ENCODE results near the gene CMKLR1. TPM values are rescaled to one million over a fixed set of nuclear protein-coding genes. Genes with fewer than 3 reads are reported as not detected.
A peak's percentile ranks its signal among the peaks of the same experiment; 100 is the strongest.

CMKLR1 gene
- total RNA-seq, 2 donors from 2014 or later, result not detected

- DNase-seq, result no peak
- Histone ChIP-seq H3K9me3 (ENCODE audit: control insufficient read depth, low read length) (no peaks in the 10 kb centered on the region), H3K4me3 (ENCODE audit: low read length) (no peak overlapping the region), H3K27me3 (ENCODE audit: control insufficient read depth, insufficient read depth, low read length, poor library complexity, severe bottlenecking) (no peaks in the 10 kb centered on the region), H3K4me1 (ENCODE audit: control insufficient read depth, insufficient read depth, low read length) (no peaks in the 10 kb centered on the region), H3K27ac (ENCODE audit: low read depth, low read length) (peak overlapping the region; percentile 88), H3K9ac (ENCODE audit: extremely low read depth, low read length, poor library complexity, severe bottlenecking) (no peak overlapping the region), H3K36me3 (ENCODE audit: control insufficient read depth, insufficient read depth, low read length) (no peaks in the 10 kb centered on the region)
- no peak for TF ChIP-seq CTCF (conservative IDR thresholded peaks at IDR 0.05)
- Mint-ChIP-seq H3K4me3 (no peak overlapping the region), H3K9me3 (no peaks in the 10 kb centered on the region), H3K27ac (no peak overlapping the region), H3K36me3 (ENCODE audit: low read depth) (no peaks in the 10 kb centered on the region), H3K4me1 (peaks cover 10% of the 10 kb centered on the region), H3K27me3 (ENCODE audit: insufficient read depth) (peaks cover 3% of the 10 kb centered on the region)
- 91 to 96% methylated on average over 4 to 7 of the region's 7 CpGs for WGBS, 2 experiments (ENCODE audit: insufficient coverage in 1 of 2, insufficient read length in 1 of 2)
Observed at GRCh38 chr12:108252523-108252922, 86.6 kb downstream of the CMKLR1 start.

GRCh38 chr12:108248011-108248410, 91.1 kb downstream of the CMKLR1 start:
- H3K4me3 ChIP-seq (ENCODE audit: low read length), result no peak overlapping the region
- no peak overlapping the region for H3K4me3 Mint-ChIP-seq

DNA sequence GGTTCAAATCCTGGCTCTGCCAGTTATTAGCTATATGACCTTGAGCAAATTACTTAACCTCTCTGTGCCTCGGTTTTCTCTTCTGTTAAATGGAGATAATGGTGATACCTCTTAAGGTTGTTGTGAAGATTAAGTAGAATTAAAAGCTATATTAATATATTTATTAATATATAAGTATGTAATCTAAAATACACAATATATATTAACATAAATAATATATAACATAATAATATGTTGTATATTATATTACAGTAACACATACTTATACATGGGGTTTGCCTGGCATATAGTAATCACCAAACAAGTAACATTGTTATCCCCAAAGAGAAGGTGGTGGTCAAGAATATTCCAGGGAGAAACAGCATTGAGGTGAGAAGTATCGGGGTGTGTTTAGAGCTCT, 92.0 kb downstream of the CMKLR1 start:
- H3K9ac ChIP-seq (ENCODE audit: extremely low read depth, low read length, poor library complexity, severe bottlenecking), result no peak overlapping the region
- no peaks in the 10 kb centered on the region for H3K4me1 ChIP-seq (ENCODE audit: control insufficient read depth, insufficient read depth, low read length)
- H3K27ac ChIP-seq (ENCODE audit: low read depth, low read length), result no peak overlapping the region
- no peaks in the 10 kb centered on the region for H3K27me3 ChIP-seq (ENCODE audit: control insufficient read depth, insufficient read depth, low read length, poor library complexity, severe bottlenecking)
- H3K4me3 Mint-ChIP-seq, result no peak overlapping the region
- H3K4me1 Mint-ChIP-seq, result no peaks in the 10 kb centered on the region
- no peak for DNase-seq
- TF ChIP-seq CTCF (conservative IDR thresholded peaks at IDR 0.05), result no peak
- H3K9me3 ChIP-seq (ENCODE audit: control insufficient read depth, low read length), result no peaks in the 10 kb centered on the region
- no peaks in the 10 kb centered on the region for H3K36me3 Mint-ChIP-seq (ENCODE audit: low read depth)
- peaks cover 3% of the 10 kb centered on the region for H3K27me3 Mint-ChIP-seq (ENCODE audit: insufficient read depth)
- H3K27ac Mint-ChIP-seq, result no peak overlapping the region
- no peaks in the 10 kb centered on the region for H3K9me3 Mint-ChIP-seq
- no peak overlapping the region for H3K4me3 ChIP-seq (ENCODE audit: low read length)
- 96 to 100% methylated on average over 1 of the region's 2 CpGs for WGBS, 2 experiments (ENCODE audit: insufficient coverage in 1 of 2, insufficient read length in 1 of 2)
- no peaks in the 10 kb centered on the region for H3K36me3 ChIP-seq (ENCODE audit: control insufficient read depth, insufficient read depth, low read length)

More at GRCh38 chr12:108248011-108248410, 91.1 kb downstream of the CMKLR1 start:
- Mint-ChIP-seq H3K36me3 (ENCODE audit: low read depth) (no peaks in the 10 kb centered on the region), H3K27me3 (ENCODE audit: insufficient read depth) (peaks cover 3% of the 10 kb centered on the region), H3K9me3 (no peaks in the 10 kb centered on the region), H3K27ac (no peak overlapping the region), H3K4me1 (no peaks in the 10 kb centered on the region)
- DNase-seq, result no peak
- no peak overlapping the region for H3K9ac ChIP-seq (ENCODE audit: extremely low read depth, low read length, poor library complexity, severe bottlenecking)
- 94 to 95% methylated on average over 11 to 13 of the region's 13 CpGs for WGBS, 2 experiments (ENCODE audit: insufficient coverage in 1 of 2, insufficient read length in 1 of 2)
- no peak for TF ChIP-seq CTCF (conservative IDR thresholded peaks at IDR 0.05)
- H3K27ac ChIP-seq (ENCODE audit: low read depth, low read length), result no peak overlapping the region
- H3K36me3 ChIP-seq (ENCODE audit: control insufficient read depth, insufficient read depth, low read length), result no peaks in the 10 kb centered on the region
- no peaks in the 10 kb centered on the region for H3K9me3 ChIP-seq (ENCODE audit: control insufficient read depth, low read length)
- no peaks in the 10 kb centered on the region for H3K27me3 ChIP-seq (ENCODE audit: control insufficient read depth, insufficient read depth, low read length, poor library complexity, severe bottlenecking)
- no peaks in the 10 kb centered on the region for H3K4me1 ChIP-seq (ENCODE audit: control insufficient read depth, insufficient read depth, low read length)
